GM21381 (cell line): ENCODE measurements around the gene C7orf57.
"Not testable (repeated sequence)": the region's sequence is repeated elsewhere in the genome, so short reads cannot be mapped to it uniquely, and the experiment has no call there.

Experiments used
- ATAC-seq: cut with Tn5 transposase; IDR thresholded peaks from one replicate; pipeline ENCODE4 v1.9.1; 2021; ENCODE audit warnings: mild to moderate bottlenecking, moderate library complexity; ENCODE audit not compliant: unreplicated experiment

The C7orf57 gene

DNA sequence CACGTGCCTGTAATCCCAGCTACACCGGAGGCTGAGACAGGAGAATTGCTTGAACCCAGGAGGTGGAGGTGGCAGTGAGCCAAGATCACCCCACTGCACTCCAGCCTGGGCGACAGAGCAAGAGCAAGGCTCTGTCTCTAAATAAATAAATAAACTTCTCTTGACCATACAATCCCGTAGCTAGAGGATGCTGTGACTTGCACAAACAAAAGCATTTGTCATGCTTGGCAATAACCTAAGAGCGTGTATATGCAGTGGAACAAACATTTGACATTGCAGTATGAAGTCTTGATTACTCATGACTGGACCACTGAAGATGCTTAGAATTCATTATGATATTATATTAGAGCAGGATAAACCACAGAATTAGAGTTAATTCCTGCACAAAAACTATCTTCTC lies 1.4 kb upstream of the C7orf57 start:
- ATAC-seq, result no peak

DNA sequence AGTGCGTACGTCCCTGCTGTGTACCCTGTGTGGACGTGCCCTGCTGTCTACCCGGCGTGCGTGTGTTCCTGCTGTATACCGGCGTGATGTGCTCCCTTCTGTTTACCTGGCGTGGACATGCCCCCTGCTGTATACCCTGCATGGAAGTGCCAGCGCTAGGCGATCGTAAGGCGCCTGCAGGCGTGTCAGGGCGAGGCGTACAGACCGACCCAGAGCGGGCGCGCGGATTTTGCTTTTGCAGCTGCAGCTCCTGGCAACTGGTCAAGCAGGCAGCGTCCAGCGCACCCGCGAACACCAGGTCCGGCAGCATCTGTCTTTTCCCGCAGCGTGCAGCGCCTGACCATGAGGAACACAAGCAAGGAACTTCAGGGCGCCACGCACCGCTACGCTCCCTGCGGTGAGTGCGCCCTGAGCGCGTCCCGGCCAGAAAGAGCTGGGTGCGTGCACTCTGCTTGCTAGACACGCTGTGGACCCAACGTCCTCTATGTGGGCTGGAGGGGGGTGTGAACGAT lies 680 bp downstream of the C7orf57 start:
- no peak for ATAC-seq

DNA sequence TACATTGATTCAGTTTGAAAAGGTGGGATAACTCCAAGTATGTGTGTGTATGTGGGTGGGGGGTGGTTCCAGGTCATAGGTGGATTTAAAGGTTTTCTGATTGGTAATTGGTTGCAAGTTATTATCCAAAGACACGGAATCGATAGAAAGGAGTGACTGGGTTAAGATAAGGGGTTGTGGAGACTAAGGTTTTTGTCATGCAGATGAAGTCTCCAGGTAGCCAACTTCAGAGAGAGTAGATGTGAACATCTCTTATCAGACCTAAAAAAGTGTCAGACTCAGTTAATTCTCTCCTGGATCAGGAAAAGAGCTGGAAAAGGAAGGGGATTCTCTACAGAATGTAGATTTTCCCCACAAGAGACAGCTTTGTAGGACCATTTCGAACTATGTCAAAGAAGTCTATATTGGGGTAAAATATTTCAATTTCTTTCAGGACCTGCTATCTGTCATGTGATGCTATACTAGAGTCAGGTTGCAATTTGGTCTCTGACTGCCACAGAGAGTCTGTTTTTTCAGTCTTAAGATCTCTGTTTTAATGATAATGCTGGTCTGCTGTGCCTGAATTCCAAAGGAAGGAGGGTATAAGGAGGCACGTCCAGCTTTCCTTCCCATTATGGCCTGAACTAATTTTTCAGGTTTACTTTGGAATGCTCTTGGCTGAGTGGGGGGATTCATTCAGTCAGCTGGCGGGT lies 3.6 kb downstream of the C7orf57 start:
- no peak for ATAC-seq

DNA sequence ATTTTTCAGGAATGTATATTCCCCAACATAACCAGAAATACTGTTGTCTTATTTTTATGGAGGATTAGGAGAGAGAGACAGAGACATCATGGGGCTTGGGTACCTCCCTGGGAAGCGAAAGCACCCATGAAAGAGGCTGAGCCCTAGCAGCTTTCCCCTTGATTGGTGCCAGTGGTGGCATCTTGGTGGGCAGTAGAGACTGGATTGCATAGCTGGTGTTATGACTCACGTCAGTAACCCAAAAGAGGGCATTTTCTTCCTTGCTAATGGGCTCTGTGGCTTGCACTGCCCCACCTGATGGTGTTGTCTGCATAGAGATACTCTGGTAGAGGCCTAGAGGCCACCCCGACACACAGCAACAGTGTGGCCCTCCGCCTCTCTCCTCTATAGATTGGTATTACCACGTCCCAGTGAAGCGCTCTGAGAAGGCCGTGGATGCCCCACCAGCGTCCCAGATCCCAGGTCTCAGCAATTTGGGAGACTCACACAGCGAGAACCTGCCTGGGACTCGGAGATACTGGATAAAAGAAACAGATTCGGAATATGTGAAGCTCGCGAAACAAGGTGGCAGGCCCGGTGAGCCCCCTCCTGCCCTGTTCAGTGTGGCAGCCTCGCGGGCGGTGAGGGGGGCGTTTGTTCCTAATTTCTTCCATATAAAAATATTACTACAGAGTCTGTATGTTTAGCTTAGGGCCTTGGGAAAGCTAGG lies 5.8 kb downstream of the C7orf57 start:
- ATAC-seq, result no peak

DNA sequence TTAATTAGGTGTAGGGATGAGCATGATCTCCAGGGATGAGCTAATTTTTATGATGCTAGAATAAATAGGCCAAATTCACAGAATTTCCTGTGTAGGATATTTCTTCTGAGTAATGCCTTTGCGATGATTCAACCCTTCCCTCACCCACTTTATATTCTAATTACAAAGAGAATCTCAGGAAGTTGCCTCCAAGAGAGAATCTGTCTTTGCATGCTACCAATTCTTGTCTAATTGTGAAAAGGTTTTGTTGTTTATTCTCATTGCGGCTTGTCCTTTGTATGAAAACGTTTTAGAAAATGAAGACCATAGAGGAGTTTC lies 6.3 kb downstream of the C7orf57 start:
- no peak for ATAC-seq

DNA sequence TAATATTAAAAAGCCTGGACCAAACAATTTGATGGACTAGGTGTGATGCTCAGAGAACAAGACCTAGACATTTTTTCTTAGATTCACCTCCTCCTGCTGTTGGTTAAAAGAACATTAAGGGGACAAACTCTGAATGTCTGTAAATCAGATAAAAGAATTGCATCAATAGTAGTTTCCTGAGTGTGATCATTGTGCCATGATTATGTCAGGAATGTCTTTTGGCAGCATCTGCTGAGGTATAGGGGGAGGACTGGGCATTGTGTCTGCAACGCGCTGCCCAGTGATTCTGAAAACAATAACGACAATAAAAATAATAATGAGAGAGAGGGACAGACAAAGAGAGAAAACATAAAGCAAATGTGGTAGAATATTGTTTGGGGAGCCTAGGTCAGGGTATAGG lies 6.9 kb downstream of the C7orf57 start:
- no peak for ATAC-seq

DNA sequence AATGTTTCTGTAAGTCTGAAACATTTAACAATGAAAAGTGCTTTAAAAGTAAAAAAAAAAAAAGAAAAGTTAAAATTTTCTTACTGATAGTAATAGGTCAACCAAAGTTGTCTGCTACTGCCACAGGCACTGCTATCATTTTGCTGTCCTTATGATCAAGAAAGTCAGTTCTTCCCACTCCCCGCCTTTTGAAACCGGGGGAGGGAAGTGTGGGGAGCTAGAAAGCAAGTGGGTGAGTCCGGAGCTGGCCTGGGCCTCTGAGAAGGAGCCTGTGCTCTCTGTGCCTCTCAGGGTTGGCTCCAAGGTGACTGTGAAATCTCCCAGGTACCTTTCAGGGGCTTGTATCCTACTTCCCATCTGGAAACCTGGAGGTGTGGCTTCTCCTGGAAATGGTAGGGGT lies 7.3 kb downstream of the C7orf57 start:
- no peak for ATAC-seq

DNA sequence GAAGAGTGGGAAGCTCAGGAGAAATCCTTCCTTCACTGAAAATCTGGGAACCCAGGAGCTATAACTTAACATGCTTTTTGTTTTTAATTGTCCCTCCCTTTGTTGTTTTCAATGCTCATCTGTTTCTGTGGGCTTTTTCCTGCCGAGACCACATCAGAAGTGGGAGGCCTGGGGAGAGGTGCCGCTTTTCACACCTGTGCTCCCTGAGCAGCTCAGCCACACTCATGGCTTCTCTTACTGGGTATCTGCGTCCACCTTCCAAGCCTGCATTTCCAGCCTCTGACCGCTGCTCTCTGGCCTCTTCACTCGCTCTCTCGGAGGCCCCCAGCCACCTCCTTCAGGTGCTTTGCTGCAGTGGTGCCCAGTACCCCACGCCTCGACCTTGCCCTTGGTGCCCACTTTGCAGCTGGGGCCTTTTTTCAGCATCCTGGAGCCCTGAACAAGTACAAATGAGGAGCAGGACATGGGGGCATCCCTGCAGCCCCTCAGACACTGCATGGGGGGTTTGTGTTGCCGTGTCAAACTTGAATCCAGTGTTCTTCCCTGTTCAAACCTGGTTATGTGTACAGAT lies 9.9 kb downstream of the C7orf57 start:
- no peak for ATAC-seq

DNA sequence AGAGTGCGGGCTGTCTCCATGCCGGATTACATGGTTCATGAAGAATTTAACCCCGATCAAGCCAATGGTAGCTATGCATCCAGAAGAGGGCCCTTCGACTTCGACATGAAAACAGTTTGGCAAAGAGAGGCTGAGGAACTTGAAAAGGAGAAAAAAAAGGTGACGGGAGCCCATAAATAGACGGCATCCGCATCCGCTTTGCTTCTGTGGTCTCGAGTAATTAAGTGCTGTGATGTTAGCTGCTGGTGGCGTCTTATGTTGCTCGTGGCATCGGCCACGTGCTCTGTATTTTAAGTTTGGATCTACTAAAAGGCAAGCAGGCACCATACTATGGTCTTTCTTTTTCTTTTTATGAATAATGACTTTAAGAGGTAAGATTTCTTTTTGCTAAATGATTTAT lies 11.1 kb downstream of the C7orf57 start:
- no peak for ATAC-seq

DNA sequence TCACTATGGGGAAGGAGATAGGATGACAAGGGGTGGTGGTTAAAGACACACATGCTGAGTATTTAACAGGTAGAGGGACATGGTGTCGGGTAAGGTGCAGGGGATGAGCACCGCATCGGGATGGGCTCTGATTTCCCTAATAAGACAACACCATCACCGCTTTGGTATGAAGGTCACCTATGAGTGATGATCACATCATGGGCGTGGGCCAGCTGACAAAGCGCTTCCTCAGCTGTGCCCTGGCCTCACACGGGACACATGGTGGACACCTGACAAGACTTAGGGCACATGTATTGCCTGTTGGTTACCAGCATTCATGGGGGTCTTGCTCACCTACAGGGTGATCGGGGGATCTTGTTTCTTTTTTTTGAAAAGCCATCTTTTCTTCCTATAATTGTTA lies 12.8 kb downstream of the C7orf57 start:
- no peak for ATAC-seq

DNA sequence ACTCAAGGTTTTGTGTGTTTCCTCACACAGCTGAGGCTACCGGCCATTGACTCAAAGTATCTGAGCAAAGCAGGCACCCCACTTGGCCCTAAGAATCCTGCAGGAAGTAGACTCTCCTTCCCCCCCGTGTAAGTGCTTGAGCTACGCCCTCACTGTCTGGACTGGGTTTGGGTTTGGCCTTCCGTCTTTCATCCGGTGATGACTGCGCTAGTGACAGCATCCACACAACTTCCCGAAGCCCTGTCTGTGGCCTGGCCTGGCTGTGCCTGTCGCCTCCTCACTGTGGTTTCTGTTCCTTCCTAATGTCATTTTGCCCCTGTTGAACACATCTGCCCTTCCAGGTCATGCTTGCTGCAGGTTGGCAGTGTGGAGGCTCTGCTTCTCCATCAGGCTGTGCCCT lies 14.5 kb downstream of the C7orf57 start:
- no peak for ATAC-seq

DNA sequence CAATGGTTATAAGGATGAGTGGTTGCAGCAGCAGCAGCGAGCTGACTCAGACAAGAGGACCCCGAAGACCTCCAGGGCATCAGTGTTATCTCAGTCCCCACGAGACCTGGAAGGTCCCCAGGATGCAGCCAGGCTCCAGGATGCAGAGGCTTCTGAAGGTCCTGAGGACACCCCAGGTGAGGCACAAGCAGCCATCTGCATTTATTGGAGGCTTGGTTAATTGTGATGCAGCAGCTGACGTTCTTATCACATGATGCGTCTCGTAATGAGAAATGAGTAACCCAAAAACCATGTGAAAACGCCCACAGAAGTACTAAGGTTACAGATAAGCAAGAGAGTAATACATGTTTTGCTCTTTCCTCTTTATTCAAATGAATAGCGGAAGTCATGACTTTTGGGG lies 17.4 kb downstream of the C7orf57 start:
- no peak for ATAC-seq

DNA sequence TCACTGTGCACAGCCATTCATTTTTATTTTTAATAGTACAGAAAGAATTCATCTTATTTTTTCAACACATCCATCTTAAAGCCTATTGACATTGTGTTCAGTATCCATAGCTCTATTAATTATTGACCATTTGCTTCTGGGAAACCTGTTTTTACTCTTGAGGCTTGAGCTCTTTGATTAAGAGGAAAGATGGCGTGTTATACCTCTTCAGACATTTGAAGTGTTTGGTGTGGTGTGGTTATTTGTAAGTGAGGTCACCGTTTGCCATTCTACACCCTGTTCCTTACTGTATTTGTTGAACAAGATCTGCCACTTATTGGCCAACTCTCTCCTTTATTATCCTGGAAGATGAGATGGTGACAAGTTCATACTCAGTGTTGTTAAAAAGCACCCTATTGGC lies 18.4 kb downstream of the C7orf57 start:
- ATAC-seq, result no peak

DNA sequence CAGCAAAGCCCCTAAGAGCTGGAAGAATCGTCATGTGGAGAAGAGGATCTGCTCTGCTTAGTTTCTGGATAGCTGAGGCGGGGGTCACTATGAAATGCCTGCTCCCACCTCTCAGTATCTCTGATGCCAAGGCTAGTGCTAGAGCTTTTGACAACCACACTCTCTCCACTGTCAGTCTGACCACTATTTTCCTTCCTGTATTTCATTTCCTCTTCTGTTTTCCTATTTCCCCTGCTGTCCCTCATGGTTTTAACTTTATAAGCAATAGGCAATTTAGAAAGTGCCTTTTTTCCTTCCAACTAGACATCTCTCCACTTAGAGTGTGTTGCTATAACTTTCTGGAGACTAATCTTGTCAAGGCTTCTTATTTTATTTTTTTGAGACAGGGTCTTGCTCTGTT lies 23.6 kb downstream of the C7orf57 start:
- no peak for ATAC-seq

DNA sequence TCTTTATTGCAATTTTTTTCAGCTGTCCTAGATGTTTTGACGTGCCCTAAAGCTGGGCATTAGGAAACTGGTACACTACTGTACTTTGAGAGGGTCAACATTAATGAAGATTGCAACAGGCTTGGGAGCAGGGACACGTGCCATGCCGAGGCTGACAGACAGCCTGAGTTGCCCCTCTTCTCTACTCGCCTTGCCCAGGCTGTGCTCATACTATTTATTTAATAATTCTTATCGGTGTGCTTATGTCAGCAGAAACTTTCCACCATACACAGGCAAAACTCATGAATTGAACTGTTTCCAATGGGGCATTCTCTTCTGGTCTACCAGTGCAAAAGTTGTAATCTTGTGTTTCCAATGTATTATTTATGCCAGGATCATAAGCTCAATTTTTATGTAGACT lies 24.4 kb downstream of the C7orf57 start:
- ATAC-seq, result no peak

DNA sequence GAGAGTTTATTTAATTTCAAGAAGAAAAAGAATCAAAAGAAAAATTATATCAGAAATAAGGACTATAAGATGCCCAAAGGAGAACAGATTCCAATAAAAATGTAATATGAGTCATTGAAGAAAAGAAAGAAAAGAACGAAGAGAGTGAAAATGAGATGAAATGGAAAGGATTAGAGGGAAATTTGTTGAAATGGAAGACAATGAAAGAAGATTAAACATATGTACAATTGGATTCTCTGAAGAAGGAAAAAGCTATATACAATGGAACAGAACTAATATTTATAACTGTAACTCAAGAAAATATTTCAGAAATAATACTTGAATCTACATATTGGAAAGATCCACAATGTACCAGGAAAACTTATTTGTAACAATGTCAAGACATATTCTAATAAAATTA lies 28.6 kb downstream of the C7orf57 start:
- ATAC-seq, result no peak

DNA sequence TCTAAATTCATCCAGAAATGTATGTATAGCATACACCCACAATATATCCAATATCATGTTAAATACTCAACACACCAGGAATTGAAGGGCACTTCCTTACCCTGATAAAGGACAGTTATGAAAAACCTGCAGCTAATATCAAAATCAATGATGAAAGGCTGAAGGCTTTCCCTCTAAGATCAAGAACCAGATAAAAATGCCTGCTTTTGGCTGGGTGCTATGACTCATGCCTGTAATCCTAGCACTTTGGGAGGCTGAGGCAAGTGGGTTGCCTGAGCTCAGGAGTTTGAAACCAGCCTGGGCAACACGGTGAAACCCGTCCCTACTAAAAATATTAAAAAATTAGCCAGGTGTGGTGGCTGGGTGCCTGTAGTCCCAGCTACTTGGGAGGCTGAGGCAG lies 32.1 kb downstream of the C7orf57 start:
- ATAC-seq, result no peak

DNA sequence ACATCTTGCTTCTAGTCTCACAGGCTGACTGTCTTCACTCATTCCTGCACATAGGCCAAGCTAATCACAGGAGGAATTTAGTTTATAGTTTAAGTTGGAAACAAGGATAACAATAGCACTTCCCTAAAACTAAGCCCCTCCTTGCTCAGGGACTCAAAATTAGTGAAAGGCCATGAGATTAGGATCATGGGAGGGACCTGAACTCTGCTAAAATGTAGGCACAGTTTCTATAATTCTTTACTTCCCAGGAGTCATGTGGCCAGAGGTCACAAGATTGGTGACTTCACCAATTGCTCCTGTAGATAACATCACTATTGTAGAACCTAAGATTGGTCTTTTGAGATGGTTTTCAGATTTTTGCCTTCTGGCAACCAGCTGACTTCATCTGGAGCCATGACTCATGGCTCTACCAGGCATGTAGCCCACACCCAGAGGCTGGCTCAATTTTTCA lies 38.9 kb downstream of the C7orf57 start:
- ATAC-seq, result no peak

DNA sequence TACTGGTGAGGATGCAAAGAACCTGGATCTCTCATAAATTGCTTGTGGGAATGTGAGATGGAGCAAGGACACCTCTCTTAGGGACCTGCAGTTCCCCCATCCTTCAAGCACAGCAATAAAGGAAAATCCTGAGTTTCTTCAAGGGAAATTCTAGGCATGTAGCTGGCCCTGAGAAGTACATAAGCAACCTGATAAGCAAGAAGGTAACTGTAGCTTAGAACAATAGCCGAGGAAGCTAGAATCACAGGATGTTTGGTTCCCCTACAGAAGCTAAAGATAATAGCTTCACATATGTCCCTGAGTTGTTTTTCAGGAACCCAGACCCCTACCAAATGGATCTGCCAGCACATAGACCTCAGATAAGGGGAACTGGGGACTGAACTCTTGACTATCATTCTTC lies 42.1 kb downstream of the C7orf57 start:
- ATAC-seq, result no peak

DNA sequence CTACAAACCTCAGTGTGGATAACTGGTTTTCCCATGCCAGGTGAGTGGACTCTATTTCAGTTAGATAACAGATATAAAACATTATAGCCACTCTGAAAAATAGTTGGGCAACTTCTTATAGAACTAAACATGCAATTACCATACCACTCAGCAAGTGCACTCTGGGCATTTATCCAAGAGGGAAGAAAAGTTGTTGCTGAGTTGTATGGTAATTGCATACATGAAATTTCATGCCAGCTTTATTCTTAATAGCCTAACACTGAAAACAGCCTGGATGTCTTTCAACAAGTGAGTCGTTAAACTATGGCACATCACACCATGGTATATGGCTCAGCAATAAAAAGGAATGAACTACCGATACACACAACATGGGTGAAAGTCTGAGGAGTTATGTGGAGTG lies 43.1 kb downstream of the C7orf57 start:
- ATAC-seq, result no peak

DNA sequence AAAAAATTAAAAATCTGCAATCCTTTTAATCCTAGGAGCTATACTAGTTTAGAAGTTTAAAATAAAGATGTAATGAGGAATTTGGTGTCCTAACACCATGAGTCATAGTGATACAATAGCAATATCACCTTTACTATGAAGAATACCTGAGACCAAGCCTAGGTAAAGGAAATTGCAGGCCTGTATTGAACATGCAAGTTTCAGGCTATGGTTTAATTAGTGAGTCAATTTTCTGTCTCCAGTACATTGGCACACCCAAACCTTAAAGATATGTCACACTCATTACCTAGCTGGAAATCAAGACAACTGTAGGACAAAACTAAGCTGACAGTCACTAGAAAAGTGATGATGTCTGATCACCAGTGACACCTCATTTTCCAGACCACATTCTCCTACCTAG lies 47.0 kb downstream of the C7orf57 start:
- ATAC-seq, result not testable (repeated sequence)

DNA sequence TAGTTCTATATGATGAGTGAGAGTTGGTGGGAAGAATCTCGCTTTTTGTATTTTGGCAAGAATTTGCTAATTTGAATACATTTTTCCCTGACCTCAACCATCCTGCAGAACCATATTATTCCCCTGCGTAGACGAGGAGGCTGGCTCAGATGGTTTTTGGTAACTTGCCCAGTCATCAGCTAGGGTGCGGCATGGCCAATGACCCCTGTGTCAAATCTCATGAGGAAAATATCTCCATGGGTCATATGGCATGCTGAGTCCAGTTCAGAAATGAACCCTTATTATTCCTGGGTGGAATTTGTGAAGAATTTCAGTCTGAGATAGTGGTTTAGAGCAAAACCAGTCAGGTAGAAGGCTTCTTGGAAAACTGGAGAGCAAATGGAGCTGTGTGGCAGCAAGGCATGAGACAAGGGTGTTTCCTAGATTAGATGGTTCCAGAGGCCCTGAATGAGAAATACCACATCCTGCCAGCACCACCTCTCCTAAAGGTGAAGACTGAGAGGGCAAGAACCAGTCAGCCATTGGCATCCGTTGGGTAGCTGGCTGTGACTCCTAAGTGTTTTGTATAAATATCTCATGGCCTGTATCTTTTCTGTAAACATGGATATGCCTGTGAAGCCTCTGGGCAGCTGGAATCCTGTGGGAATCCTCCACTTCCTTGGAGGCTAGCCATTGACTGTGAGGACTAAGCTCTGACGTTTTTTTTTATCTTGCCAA lies 47.9 kb downstream of the C7orf57 start:
- ATAC-seq, result no peak
